Anterior cingulate cortex (tissue), 58 donors: Measurements from ENCODE around the gene BCL10.

ENCODE experiments used
- DNase-seq, 58 donors: peaks; one replicate each; lab custom pipeline; 2025; lab: John Stamatoyannopoulos, UW

Gene BCL10

DNA sequence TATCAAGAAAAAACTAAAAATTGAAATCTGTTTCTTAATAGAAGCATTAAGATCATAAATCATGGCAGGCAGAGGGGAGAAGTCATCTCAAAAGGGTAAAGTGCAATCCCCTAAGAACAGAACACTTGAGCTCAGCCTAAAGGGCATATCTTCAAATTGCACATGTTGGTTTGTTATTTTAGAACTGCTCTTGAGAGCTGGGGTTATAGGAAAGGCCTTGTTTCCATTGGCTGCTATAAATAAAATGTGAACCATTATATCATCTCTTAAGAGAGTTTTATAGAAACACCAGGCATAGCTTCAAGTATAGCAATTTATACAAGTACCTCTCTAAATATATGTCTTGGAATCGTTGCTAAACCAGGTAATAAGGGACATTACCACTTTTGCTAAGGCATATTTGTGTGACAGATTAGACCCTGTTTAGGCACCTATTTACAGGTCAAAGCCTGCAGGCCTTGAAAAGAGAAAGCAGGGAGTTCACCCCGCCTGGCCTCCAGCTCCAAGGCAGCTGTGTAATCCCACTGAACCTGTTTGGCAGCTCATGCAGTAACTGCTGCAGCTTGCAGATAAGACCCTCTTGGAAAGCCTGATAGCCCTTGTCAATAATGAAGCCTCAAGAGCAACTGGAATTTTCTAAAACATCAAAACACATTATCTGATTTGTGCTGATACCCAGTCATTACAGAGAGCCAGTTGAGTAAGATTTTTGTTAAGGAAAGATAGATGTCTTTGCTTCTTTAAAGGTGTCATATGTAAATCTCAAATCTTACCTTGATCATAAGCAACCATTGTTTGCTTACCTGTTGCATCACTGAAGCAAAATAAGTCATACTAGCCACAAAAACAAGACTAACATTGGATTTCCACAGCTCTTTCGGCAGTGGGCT lies 51.5 kb downstream of the BCL10 start:
- no peak for DNase-seq

GRCh38 chr1:85224295-85224694 lies 52.1 kb downstream of the BCL10 start:
- no peak for DNase-seq

DNA sequence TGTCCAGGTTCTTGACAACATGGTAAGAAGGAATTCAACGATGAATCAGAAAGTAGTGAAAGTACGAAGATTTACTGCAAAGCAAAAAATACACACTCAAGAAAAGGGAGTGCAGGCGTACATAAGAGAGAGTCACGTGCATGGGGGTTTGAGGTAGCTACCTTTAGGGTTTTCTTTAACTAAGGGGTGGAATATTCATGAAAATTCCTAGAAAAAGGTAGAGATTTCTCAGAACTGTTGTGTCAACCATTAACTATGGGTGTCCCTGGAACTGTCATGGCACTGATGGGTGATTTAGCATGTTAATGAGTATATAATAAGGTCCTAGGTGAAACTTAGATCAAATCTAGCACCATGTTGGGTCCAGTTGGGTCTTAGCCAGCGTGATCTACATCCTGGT lies 53.1 kb downstream of the BCL10 start:
- DNase-seq = no peak

DNA sequence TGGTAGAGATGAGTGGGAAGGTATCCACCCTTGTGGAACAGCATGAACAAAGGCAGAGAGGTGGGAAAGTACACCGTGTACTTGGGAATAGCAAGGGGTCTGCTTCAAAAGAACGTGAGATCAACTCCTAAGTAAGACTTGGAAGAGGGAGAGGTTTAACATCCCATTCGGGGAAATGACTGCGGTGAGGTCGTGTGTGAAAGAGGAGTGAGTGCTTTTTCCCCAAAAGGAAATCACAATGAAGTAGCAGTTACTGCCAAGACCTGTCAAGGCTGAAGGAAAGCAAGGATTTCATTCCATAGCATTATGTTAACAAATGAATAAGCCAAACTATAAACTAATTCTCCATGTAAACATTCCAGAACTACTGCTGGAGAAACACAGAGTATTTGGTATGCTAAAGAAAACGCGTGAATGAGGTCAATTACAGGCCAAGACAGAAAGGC lies 55.7 kb downstream of the BCL10 start:
- no peak for DNase-seq

DNA sequence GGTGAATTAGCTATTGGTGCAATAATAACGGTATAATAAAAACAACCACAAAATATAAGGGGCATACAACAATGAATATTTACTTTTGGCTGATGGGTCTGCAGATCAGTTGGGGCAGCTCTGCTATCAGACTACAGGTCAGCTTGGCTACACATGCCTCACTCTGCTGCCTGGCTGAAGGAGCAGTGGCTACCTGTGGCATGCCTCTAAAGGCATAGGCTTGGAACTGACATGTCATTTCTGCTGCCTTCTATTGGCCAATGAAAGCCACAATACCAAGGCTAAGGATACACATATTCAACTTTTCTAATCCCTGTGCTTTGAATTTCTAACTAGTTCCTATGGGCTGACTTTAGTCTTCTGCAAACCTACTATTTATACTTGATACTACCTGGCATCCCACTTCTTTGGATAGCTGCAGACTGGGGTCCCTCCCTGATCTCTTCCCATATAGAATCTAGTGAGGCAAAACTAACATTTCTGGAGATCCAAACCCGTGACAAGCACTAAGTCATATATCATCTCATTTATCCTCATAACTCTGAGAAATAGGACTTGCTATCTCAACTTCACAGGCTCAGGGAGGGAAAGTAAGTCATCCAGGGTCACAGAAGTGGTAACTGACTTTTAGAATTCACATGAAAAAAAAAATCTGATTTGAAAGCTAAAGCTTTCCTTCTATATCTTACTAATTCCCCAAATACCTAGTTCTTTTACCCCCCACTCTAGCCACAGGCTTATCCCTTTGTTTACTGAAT lies 56.4 kb downstream of the BCL10 start:
- no peak for DNase-seq

GRCh38 chr1:85216697-85217096 lies 59.7 kb downstream of the BCL10 start:
- DNase-seq = no peak
